PFSK-1 (cell line): Measurements from ENCODE around the gene TRIM4.

Experiments used
- FOXP2 ChIP-seq: optimal IDR thresholded peaks from 2 replicates; pipeline ENCODE3; 2011; ENCODE audit warnings: borderline replicate concordance, control low read depth, inconsistent platforms; ENCODE audit not compliant: insufficient read depth; ENCODE audit errors: extremely low read length, extremely low read depth
- POLR2AphosphoS5 ChIP-seq: IDR thresholded peaks from 2 replicates; pipeline ENCODE4 v1.6.1; 2012; ENCODE audit warnings: low read depth, mild to moderate bottlenecking, control low read depth, low read length, moderate library complexity
- SIN3A ChIP-seq: IDR thresholded peaks from 2 replicates; pipeline ENCODE4 v1.6.1; 2012; ENCODE audit warnings: mild to moderate bottlenecking, low read length, moderate library complexity, borderline replicate concordance; ENCODE audit not compliant: insufficient read depth
- TAF1 ChIP-seq: IDR thresholded peaks from 2 replicates; pipeline ENCODE4 v1.6.1; 2012; ENCODE audit warnings: low read length, control low read depth, borderline replicate concordance; ENCODE audit not compliant: insufficient read depth
- TF ChIP-seq, protein P1 (sequence below), 2 experiments: IDR thresholded peaks; 2 replicates each; pipeline versions ENCODE4 v1.6.1 to v1.8.0; 2011 to 2012; ENCODE audit warnings: low read depth in 2 of 2, low read length in 2 of 2, control low read depth in 1 of 2, inconsistent platforms in 1 of 2, mild to moderate bottlenecking in 1 of 2, moderate library complexity in 1 of 2; ENCODE audit not compliant: insufficient read depth in 1 of 2

Gene TRIM4

DNA sequence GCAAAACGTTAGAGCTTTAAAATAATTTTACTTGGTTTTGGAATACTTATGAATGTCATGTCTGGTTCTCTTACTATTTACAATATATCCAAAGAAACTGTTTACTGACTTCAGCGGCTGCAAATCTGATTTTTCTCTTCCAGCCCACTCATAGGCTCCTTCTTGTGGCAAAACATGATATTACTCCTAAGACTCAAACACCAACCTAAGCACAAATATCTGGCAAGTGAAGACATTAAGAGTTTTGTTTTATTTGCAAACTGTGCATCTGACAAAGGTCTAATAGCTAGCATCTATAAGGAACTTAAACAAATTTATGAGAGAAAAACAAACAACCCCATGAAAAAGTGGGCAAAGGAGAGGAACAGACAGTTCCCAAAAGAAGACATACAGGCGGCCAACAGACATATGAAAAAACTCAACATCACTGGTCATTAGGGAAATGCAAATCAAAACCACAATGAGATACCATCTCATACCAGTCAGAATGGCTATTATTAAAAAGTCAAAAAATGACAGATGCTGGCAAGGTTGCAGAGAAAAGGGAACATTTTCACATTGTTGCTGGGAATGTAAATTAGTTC is 30.4 kb upstream of the TRIM4 start:
- TF ChIP-seq POLR2AphosphoS5: no peak
- TF ChIP-seq TAF1: no peak
- TF ChIP-seq, protein P1, sequence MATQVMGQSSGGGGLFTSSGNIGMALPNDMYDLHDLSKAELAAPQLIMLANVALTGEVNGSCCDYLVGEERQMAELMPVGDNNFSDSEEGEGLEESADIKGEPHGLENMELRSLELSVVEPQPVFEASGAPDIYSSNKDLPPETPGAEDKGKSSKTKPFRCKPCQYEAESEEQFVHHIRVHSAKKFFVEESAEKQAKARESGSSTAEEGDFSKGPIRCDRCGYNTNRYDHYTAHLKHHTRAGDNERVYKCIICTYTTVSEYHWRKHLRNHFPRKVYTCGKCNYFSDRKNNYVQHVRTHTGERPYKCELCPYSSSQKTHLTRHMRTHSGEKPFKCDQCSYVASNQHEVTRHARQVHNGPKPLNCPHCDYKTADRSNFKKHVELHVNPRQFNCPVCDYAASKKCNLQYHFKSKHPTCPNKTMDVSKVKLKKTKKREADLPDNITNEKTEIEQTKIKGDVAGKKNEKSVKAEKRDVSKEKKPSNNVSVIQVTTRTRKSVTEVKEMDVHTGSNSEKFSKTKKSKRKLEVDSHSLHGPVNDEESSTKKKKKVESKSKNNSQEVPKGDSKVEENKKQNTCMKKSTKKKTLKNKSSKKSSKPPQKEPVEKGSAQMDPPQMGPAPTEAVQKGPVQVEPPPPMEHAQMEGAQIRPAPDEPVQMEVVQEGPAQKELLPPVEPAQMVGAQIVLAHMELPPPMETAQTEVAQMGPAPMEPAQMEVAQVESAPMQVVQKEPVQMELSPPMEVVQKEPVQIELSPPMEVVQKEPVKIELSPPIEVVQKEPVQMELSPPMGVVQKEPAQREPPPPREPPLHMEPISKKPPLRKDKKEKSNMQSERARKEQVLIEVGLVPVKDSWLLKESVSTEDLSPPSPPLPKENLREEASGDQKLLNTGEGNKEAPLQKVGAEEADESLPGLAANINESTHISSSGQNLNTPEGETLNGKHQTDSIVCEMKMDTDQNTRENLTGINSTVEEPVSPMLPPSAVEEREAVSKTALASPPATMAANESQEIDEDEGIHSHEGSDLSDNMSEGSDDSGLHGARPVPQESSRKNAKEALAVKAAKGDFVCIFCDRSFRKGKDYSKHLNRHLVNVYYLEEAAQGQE (IDR thresholded peaks at IDR 0.05; ENCODE audit: insufficient read depth in 1 of 2, low read depth in 2 of 2, low read length in 2 of 2): no peak
- TF ChIP-seq FOXP2: no peak

DNA sequence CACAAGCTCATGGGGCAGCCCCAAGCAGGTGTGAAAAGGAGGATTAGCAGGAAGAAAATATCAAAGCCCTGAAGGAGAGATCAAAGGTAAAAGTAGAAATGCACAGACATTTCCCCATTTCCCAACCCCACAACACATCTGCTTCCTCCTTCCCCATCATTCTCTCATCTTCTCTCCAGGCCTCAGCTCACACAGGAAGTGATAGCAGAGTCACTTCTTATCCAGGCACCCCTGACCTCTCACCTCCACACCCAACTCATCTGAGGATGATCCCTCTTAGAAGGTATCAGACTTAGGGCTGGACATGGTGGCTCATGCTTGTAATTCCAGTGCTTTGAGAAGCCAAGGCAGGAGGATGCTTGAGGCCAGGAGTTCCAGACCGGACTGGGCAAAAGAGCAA is 28.3 kb upstream of the TRIM4 start:
- no peak for TF ChIP-seq POLR2AphosphoS5
- TF ChIP-seq, protein P1 (IDR thresholded peaks at IDR 0.05; ENCODE audit: insufficient read depth in 1 of 2, low read depth in 2 of 2, low read length in 2 of 2): no peak
- TF ChIP-seq TAF1: no peak
- no peak for TF ChIP-seq SIN3A
- no peak for TF ChIP-seq FOXP2

DNA sequence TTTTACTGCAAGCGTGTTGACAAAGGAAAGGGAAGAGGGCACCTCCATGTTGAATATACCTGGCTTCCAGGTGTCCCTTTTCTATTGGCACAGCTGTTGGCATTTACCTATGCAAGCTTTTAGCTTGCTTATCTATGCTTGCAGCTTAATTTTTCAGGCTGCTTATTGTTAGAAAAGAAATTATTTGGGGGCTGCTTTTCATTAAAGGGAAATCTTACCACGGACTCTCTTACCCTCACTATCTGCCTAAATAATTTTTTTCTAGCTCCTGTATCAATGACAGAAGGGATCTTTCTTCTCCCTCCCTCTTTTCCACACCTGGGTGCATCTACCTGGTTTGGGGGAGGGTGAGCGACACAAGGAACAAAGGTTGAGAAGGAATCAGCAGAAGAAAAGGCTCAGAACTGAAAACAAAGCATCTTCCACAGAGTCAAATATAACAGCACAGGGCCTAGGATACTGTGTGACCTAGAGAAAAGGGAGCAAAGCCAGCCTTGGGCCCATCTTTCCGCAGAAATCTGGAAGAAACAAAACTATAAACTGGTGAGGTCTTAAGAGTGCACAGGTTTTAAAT is 25.3 kb upstream of the TRIM4 start:
- TF ChIP-seq FOXP2 (no peak), POLR2AphosphoS5 (no peak), SIN3A (no peak), TAF1 (no peak)
- TF ChIP-seq, protein P1 (IDR thresholded peaks at IDR 0.05; ENCODE audit: insufficient read depth in 1 of 2, low read depth in 2 of 2, low read length in 2 of 2): no peak

DNA sequence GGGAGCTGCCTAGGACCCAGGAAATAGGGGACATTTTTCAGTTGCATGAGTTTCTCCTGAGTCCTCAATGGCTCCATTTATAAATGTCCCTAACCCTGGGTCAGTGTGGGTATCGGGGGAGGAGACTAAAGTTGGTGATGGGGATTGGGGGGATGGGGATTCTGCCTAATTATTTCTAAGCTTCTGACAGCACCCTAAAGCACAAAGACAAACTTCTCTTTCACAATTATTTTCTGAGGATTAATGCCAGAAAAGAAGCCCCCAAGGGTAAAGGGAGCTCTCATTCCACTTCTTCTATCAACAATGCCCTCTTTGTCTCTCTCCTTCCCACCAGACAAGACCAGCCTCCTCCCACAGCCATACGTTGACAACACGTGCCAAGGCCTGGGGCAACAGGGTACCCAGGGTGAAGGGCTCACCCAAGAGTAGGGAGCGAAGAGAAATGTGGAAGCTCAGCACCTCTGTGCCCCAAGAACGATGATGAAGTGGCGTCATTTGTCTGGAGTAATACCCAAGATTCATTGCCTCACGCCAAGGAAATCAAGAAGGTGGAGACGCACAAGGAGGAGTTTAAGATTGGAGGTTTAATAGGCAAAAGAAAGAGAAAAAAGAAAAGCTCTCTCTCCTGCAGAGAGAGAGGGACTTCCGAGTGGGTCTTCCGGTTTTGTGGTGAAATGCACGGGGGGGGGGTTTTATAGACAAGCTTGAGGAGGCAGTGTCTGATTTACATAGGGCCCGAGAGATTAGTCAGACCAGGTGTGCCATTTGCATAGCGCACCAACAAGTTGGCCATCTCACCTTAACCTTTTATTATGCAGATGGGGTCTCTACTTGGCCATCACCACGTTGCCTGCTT is 24.5 kb upstream of the TRIM4 start:
- TF ChIP-seq, protein P1 (IDR thresholded peaks at IDR 0.05; ENCODE audit: insufficient read depth in 1 of 2, low read depth in 2 of 2, low read length in 2 of 2): no peak
- no peak for TF ChIP-seq POLR2AphosphoS5
- no peak for TF ChIP-seq TAF1
- TF ChIP-seq SIN3A: no peak
- no peak for TF ChIP-seq FOXP2
